GM12873 (cell line): Measurements from ENCODE around the gene ZNF800.

Experiments used
- CTCF ChIP-seq: IDR thresholded peaks from 2 replicates; pipeline ENCODE4 v1.5.1; 2012; ENCODE audit warnings: low read depth, mild to moderate bottlenecking, moderate library complexity, low read length, control low read depth; ENCODE audit not compliant: insufficient read depth; ENCODE audit errors: missing control alignments

ZNF800 gene

GRCh38 chr7:127322351-127322750 is 70.2 kb downstream of the ZNF800 start:
- TF ChIP-seq CTCF = no peak

- TF ChIP-seq CTCF = no peak
Measured at GRCh38 chr7:127320974-127321373, 71.5 kb downstream of the ZNF800 start.
